NCI-H2029 (cell line): Measurements from ENCODE around the gene SOX18.
A peak's percentile ranks its signal among the peaks of the same experiment; 100 is the strongest.

Experiments used
- DNase-seq: peaks from one replicate; lab custom pipeline; 2025; lab: John Stamatoyannopoulos, UW

The SOX18 gene

DNA sequence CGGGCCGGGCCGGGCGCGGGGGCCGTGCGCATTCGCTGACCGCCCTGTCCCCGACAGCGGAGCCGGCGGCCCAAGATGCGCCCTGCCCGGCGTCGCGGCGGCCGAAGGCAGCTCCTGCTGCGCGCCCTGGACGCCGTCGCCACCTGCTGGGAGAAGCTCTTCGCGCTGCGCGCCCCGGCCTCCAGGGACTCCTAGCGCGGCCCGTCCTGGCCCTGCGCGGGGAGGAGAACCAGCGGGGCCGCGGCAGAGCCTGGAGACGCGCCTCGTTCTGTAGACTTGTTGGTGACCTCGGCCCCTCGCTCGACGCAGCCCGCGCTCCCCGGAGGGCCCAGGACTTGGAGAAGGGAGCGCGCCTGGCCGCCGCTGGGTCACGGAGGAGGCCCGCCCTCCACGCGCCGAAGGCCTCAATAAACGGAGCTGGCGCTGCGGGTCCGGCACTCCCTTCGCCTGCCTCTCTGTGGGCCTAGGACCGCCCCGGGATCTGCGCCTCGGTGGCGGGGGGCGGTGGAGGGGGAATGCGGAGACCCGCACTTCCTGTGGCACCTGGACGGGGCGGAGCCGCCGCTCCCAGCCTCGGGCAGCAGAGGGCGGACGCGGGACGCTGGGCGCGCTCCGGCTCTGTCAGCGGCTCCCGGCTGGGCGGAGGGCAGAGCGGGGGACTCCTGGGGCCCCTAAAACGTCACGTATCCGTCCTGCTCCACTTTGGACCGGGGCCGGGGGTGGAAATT is 10.7 kb downstream of the SOX18 start:
- peak; percentile 31 for DNase-seq

DNA sequence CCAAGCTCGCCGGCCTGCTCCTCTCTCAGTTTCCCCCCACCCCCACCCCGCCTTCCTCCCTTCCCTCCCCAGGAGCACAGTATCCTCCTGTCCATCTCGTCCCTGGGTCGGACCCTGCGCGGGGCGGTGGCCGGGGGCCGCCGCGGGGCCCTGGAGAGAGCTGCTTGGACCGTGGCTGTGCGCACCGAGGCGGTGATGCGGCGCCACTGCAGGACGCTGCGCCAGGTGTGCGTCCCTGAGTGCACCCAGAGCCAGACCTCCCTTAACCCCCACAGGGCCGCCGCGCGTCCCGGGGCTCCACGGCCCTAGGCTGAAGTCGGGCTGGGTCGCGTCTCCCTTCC is 11.2 kb downstream of the SOX18 start:
- DNase-seq = no peak

DNA sequence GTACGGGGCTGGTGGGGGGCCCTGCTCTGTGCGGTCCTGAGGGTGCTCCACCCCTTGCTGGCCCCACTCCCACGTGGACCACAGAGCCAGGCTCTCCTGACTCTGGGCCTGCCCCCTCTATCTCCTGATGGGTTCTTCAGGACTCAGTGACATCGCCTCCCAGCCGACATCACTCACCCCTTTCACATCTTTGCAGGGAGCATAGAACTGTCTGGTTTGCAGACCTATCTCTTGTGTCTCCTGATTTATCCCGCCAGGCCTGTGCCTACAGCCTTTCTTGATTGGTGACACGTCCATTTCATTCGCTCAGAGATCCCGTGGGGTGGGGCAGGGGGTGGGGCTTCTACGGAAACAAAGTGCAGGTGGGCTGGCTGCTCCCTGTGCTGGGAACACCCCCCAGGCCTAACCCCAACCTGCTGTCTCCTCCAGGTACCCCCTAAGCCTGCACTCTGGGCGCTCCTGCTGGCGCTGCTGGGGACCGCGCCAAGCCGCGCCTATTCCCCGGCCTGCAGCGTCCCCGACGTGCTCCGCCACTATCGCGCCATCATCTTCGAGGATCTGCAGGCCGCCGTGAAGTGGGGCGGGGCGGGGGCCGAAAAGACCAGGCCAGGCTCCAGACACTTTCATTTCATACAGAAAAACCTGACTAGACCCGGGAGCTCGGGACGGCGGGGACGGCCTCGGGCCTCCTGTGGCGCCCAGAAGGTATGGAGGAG is 11.8 kb downstream of the SOX18 start:
- DNase-seq = no peak

DNA sequence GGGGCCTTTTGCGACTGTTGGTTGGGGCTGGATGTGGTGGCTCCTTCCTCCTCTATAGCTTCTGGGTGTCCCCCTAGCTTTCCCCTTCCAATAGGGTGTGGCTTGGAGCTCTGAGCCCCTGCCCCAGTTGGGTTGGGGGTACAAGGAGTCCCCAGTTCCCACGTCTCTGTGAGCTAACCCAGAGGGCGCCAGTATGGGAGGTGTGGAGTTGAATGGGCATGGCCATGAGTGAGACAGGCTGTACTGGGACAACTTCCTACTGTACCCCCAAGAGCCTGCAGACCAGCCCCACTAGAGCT is 12.3 kb downstream of the SOX18 start:
- no peak for DNase-seq

DNA sequence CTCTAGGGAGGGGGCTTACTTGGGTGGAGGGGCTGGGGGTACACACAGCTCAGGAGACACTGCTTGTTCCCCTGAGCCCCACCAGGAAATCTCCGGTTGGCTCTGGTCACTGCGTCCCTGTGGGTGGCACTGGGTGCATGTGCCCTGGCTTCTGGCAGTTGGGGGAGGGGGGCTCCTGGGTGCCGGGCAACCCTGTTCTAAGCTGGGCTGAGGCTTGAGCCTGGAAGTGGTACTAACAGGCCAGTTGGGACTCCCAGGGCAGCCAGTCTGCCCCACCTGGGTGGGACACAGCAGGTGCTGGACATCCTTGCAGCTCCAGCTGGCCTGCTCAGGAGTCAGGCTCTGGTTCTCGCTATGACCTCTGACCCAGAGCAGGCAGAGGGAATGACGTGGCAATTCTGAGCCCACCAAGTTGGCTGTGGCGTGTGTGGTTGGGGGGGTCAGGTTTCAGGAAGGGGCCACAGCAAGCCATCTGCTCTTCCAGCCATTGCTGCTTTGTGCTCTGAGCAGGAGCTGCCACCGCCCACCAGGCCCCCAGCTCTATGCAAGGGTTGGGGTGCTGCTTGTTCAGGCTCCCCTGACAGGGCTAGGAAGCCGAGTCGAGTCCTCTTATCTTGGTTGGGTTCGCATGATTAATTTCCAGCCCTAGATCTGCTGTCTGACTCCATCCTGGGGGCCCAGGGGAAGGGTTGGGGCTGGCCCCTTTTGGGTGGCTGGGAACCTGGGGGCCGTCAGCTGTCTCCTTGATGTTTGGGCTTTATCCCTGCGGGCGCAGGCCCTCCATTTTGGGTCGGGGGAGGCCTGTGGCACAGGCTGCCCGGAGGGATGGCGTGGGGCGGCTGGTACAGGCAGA is 12.9 kb downstream of the SOX18 start:
- no peak for DNase-seq

DNA sequence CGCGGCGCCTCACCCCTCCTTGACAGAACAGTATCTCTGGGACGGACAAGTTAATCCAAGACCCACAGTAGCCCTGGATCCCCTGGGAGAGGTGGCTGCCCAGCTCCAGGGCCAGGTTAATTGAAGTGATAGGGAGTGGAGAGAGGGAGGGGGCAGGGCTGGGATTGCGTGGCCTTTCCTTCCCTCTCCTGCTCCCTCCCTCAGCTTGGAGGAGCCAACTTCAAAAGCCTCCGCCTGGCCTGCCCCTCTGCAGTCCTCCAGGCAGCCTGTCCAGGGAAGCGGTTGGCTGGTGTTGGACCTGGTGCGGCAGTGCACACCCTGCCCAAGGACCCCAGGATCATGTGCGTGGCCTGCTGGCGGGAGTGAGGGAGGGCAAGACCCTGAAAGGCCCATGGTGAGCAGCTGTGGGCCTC is 13.5 kb downstream of the SOX18 start, which contains the start of gene C20orf204:
TSS of gene C20orf204 (plus strand) at position 250 of the 413 bp plus-strand sequence. CDS start at position 392, 142 bp downstream.
- no peak for DNase-seq

DNA sequence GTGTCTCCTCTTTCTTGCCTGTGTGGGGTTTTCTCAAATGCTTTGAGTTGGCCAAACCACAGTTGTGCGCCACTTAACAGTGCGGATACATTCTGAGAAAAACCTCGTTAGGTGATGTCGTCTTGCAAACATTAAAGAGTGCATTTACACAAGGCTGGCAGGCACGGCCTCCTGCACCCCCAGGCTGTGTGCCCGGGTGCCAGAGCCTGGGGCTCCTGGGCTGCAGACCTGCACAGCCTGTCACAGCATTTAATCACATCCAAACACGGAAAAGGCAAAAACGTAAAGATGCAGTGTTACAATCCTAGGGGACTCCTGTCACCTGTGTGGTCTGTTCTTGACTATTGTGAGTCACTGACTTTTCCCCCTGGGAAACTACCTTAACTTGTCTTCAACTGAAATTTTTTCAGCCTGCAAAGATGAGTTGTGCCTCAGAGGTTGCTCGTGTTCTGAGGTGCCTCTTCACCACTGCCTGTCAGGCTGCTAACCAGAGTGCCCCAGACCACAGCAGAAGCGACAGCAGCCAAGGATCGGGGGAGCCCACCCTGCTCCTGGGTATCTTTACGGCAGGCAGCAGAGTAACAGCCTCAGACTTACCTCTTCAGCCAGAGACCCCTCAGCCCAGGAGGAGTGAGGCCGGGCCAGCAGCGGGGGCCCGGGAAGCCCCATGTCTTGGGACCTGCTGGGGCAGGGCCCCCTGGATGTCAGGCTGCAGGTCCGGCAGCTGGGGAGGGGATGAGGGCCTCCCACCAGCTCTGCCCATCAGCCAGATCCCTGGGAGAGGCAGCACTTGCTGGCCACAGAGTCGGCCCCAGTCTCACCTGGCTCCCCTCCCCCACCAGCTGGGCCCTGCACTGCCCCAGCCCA is 14.1 kb downstream of the SOX18 start:
- DNase-seq = no peak

DNA sequence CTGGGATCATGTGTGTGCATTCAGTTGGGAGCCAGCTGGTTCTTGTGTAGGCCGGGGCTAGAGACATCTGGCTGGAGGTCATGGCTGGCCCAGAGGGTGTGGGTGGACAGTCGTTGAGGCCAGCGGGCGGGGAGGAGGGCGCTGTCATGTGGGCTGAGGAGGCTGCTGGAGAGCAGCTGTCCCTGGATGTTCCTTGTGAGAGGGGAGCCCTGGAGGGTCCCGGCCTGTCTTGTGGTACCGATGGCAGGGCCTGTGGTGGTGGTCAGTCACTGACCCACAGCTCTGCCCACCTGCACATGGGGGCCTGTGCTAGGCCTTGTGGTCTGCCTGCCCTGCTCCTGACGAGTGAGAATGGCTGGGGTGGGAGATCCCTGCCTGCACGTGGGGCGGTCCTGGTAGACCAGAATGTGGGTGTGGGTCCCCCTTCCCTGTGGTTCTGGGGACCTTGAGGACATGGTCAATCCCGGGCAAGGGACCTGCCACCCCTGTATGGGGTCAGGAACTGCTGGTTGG is 15.4 kb downstream of the SOX18 start:
- no peak for DNase-seq

DNA sequence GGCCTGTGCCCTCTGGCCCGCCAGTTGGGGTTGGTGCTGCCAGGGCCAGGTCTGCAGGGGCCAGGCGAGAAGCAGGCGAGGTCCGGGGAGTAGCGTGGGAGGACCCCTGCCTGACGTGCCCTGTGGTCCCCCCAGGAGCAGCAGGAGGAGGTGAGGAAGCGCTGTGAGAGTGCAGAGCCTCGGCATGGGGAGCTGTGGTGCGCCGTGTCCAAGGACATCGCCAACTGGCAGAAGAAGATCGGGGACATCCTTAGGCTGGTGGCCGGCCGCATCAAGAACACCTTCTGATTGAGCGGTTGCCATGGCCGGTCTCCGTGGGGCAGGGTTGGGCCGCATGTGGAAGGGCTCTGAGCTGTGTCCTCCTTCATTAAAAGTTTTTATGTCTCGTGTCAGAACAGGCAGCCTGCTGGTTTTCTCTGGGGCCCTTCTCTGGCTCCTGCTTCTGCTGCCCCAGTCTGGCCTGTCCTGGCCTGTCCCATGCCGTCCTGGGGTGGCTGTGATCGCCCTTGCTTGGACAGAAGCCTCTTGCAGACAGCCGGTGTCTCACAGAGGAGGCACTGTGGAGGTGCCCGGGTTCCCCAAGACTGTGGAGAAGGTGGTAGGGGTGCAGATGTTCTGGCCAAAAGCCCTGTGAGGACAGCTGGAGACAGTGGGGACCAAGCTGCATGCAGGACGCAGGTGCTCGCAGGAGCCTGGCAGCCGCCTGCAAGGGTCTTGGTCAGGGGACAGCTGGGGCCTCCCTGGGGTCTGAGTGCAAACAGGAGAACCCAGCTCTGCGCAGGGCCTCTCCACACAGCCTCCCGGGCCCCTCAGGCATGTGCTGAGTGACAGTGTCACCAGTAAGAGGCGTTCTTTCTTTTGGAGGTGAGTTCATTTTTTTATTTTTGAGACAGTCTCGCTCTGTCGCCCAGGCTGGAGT is 16.5 kb downstream of the SOX18 start:
- no peak for DNase-seq

DNA sequence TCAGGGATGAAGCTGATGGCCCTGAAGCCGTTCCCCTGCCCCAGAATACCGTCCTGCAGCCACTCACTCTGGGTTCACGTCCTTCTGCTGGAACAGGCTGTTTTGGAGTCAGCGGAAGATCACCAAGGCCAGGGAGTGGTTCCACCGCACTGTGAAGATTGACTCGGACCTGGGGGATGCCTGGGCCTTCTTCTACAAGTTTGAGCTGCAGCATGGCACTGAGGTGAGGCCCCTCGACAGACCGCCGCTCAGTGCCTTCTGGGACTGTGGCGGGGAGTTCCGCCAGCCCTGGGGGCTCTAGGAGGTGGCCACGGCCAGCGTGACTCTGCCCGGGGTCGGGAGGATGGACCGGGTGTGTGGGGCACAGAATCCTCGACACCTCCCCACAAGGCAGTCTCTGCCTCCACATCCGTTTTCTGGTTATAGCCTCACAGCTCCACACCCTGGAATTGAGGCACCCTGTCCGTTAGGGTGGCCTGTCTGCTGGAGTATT is 17.6 kb downstream of the SOX18 start:
- DNase-seq = no peak

DNA sequence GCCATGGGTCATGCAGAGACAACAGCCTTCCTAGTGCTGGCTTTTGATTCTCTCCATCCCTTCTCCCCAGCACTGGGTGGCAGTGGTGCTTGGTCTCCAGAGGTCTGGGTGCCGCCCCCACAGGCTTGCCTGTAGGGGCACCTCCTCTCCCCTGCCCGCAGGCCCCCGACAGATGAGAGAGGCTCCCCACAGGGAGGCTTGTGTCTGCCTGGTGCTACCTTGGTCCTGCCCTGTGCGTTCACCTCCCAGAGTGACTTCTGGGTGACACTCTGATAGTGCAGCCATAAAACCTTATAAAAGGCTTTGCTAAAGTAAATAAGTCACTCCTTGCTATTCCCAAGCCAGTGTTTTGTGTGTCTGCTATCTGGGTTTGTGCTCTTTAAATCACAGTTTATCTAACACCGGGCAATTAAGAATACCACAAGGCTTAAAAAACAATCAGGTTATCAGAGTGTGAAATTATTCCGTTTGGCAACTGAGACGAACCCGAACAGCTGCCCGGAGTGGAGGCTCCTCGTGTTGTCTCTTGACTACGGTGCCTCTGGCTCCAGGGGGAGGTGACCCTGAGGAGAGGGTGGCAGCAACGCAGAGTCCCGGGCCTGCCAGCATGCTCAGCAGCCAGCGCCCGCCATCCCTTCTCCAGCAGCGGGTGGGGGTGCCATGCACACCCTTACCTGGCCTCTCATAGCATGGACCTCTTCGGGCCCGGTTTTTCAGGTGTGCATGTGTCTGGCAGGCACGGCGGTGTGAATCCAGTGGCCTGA is 18.9 kb downstream of the SOX18 start:
- DNase-seq = no peak

DNA sequence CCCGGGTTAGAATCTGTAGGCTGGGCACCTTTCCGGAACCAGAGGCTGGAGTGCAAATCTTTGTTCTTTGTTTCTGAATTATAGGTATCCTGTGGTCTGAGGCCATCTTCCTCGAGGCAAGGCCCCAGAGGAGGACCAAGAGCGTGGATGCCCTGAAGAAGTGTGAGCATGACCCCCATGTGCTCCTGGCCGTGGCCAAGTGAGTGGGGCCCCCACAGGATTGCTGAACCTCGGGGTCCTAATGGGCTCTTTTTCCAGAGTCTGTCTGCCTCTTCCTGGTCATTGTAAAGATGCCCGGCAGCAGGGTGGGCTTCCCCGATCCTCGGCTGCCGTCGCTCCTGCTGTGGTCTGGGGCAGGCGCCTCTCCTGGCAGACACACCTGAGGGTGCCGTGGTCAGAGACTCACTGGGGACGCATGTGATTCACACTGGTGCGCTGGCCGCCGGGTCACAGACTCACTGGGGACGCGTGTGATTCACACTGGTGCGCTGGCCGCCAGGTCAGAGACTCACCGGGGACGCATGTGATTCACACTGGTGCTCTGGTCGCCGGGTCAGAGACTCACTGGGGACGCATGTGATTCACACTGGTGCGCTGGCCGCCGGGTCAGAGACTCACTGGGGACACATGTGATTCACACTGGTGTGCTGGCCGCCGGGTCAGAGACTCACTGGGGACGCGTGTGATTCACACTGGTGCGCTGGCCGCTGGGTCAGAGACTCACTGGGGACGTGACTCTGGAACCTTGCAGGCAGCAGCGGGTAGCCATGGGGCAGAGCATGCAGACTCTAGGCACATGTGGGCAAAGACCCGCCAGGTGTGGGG is 19.9 kb downstream of the SOX18 start:
- DNase-seq = no peak

DNA sequence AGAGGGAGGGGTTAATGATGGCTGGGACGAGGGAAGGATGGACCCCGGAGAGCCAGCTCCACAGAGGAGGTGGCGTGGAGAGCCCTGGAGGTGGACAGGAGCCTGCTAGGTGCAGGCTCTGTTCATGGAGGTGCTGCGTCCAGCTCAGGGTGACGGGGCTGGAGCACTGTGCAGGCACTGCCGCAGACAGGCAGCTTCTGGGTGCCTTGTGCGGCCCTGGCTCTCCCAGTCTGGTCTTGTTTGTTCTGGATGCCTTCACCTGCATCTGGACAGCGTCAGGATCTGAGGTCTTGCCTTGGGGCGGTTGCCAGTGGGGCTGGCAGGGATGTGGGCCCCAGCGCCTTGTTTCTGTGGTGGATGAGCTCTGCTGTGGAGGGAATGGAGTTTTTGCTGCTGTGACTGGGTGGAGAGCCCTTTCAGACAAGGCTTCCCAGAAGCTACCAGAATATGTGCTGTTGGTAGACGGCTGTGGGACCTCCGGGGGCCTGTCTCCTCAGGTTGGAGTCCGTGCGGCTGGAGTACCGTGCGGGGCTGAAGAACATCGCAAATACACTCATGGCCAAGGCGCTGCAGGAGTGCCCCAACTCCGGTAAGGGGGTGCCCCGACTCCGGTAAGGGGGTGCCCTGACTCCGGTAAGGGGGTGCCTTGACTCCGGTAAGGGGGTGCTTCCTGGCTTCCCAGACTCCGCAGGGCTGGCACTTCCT is 21.3 kb downstream of the SOX18 start:
- no peak for DNase-seq

DNA sequence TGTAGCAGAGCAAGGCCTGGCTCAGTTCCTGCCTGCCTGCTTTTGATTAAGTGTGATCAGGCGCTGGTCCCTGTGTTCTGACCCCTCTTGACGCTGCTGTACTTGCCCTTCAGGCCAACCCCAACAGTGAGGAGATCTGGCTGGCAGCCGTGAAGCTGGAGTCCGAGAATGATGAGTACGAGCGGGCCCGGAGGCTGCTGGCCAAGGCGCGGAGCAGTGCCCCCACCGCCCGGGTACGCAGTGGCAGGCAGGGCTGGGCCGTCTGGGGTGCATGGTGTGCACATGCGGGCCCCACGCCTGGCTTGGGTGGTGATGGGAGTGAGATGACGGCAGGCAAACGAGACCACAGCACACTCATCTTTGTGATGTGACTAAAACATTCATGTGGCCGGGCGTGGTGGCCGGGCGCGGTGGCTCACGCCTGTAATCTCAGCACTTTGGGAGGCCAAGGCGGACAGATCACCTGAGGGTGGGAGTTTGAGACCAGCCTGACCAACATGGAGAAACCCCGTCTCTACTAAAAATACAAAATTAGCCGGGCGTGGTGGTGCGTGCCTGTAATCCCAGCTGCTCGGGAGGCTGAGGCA is 23.5 kb downstream of the SOX18 start:
- no peak for DNase-seq

DNA sequence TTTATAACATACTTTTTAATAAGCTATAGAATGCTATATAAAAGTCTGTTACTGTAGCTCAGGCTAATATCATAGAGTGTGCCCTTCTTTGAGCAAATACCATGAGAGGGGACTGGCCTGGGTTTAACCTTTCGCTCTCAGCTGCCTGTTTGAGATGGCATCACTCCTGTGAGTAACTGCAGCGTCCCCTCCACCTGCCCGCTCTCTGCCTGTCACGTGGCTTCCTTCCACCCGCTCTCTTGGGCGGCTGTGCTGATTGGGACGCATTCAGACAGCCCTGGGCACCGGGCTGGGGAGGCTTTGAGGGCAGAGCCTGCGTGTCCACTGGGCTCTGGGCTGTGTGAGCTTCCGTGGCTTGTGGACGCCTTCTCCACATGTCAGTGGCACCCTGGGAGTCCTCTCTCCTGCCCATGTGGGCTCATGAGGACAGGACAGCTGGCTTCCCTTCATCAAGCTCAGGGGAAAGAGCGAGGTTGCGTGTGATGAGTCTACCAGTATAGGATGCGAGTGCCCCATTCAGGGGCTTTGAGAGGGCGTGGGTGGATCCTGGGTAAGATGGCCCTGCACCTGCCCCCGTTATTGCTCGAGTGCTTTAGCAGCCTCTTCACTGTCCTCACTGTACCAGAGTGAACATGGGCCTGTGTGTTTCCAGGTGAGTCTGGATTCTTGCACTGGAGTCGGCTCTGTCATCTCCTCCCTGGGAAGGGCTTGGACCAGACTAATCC is 24.2 kb downstream of the SOX18 start:
- no peak for DNase-seq

DNA sequence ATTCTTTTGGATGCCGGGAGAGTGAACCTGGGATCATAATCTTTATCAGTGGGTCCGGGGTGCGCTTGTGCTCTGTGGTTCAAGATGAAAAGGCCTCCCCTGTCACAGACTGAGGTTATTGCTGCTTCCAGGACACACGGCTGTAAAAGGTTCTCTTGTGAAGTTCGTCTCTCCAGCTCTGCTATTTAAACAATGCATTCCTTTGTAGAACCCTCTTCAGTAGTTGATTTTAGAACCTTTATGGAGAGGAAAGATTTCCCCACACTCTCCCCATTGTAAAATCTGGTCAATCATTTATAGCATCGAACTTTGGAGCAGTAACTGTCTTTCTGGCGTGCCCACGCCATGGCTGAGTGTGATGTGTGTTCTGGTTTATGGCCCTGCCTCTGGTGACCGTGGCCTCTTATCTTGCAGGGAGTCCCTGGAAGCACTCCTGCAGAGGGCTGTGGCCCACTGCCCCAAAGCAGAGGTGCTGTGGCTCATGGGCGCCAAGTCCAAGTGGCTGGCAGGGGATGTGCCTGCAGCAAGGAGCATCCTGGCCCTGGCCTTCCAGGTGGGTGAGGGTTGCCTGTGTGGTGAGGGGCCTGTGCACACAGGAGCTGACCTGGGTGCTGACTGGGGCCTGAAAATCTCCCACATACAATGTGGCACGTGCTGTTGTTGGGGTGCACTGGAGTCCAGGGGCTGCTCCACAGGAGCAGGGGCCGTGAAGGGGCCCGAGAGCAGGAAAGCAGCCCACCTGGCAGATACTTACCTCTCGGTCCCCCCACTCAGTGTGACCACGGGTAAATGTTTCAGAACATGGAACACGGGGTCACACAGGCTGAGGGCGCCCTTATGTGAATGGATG is 25.1 kb downstream of the SOX18 start:
- DNase-seq = no peak
